Omental fat pad (tissue), 4 donors: ENCODE results near the gene BLNK. TPM values are rescaled to one million over a fixed set of nuclear protein-coding genes. Genes with fewer than 3 reads are reported as not detected.

Experiments used
- ATAC-seq: fragments of 150-250 bp; one replicate; pipeline ENCODE4 v1.9.1; 2016; ENCODE audit warnings: mild to moderate bottlenecking, moderate library complexity; ENCODE audit not compliant: low FRiP score
- DNase-seq: peaks from one replicate; pipeline ENCODE4 v3.0.0-alpha.2; 2019; ENCODE audit warnings: low spot score
- total RNA-seq, 4 donors: library from RNA; depleted of rRNA; stranded (reverse); fragments of >200 nt; gene quantifications; one replicate each; pipeline ENCODE4 v1.1.0, GENCODE V29; 2016
- TF ChIP-seq, protein P1 (sequence below), 3 donors: fragments of 450-650 bp; IDR thresholded peaks; one replicate each; pipeline ENCODE4 v1.5.1; 2016 to 2017; ENCODE audit warnings: antibody characterized with exemption in 3 of 3, mild to moderate bottlenecking in 3 of 3, moderate library complexity in 2 of 3

BLNK gene
- total RNA-seq, 4 donors from 2014 or later, result 0.48 to 5.3 (median 3.2) TPM

DNA sequence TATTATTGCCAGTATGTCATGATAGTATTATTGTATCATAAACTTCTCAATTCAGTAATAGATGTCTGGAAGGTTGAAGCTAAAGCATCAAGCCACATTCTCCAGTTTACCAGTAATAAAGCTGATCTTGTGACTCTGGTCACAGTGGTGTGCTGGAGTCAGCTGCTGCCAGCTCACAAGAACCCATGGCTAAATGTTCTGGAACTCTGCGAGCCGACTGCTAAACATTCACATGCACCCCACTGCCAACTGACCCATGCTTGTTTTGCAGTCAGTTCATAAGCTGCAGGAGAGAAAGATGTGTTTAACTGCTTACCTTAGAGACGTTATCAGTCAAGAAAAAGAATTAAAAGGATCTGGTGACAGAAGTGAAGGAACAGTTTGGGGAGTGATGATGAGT is 27.0 kb upstream of the BLNK start:
- TF ChIP-seq, protein P1, sequence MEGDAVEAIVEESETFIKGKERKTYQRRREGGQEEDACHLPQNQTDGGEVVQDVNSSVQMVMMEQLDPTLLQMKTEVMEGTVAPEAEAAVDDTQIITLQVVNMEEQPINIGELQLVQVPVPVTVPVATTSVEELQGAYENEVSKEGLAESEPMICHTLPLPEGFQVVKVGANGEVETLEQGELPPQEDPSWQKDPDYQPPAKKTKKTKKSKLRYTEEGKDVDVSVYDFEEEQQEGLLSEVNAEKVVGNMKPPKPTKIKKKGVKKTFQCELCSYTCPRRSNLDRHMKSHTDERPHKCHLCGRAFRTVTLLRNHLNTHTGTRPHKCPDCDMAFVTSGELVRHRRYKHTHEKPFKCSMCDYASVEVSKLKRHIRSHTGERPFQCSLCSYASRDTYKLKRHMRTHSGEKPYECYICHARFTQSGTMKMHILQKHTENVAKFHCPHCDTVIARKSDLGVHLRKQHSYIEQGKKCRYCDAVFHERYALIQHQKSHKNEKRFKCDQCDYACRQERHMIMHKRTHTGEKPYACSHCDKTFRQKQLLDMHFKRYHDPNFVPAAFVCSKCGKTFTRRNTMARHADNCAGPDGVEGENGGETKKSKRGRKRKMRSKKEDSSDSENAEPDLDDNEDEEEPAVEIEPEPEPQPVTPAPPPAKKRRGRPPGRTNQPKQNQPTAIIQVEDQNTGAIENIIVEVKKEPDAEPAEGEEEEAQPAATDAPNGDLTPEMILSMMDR (IDR thresholded peaks at IDR 0.05), result no peak
- DNase-seq (no peak), ATAC-seq (no peak)

- DNase-seq (no peak), ATAC-seq (no peak)
- TF ChIP-seq, protein P1 (IDR thresholded peaks at IDR 0.05), result no peak
Observed at GRCh38 chr10:96297486-96297885, 26.1 kb upstream of the BLNK start.

GRCh38 chr10:96295475-96295874 is 24.1 kb upstream of the BLNK start:
- ATAC-seq, result no peak
- no peak for DNase-seq
- TF ChIP-seq, protein P1 (IDR thresholded peaks at IDR 0.05), result no peak

DNA sequence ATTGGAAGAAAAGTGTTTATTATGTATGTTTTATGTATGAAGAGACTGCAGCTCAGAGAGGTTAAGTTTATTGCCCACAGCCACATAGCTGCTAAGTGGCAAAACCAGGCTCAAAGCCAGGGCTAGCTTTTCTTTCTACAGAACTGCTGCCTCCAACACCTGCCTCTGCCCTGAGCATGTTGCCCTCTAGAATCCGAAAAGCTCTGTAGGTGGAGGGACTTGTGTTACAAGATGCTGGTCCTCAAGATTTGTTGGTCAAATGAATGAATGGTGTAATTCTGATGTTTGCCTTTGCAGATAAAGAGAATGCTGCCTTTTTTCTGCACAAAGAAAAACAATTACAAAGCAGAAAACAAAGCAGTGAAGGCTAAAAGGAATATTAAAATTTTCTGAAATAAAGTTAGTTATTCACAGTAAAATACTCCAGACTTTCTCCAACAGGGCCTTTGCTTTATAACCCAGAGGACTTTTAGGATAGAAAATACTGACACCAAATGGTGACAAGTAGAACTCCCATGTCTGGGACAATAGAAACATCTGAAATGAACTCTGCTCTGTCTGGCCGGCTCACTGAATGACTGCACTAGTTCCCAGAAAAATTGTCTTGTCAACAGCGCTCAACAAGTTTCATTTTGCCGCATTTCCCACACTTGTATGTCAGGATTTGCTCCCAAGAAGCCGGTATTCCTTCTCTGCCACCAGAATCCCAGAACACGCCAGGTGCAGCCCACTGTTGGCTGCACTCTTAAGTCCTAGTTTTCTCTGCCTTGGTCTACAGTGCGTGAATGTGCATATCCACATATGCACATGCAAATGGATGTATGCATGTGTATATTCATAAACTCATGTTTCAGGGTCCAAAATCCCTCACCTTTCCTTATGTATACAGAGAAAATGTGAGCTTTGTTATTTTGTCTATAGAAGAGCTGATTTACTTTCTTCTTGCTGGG is 21.9 kb upstream of the BLNK start:
- TF ChIP-seq, protein P1 (IDR thresholded peaks at IDR 0.05), result no peak
- ATAC-seq (no peak), DNase-seq (no peak)

DNA sequence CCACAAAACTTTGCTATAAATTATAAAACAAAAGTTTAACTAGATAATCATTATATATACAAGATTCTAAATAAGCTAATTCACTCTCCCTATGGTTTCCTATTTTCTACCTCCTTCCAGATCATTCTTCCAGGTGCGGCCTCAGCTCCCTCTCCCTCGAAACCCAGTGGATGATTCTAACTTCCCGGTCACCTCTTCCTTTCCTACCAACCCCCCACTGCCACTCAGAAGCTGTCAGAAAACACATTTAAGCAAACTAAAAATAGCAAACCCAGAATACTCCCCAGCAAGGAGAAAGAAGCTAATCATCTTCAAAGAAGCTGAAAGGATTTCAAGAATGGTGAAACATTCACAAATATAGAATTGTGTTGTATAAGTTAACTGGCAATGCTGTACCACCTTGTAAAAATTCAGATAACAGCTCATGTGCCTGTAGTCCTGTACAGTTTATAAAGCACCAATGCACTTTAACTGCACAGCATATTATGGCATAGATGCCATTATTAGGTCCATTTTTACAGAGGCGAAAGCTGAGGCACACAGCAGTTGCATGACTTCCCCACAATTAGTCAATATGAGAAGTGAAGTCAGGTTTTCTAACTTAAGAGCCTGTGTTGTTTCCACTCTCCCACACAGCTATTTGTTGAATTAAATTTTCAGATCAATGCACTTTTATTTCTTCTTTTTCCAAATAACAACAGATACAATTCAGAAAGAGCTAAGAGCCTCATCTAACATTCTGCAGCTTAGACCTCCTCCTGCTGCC is 19.2 kb upstream of the BLNK start:
- TF ChIP-seq, protein P1 (IDR thresholded peaks at IDR 0.05), result no peak
- ATAC-seq, result no peak

GRCh38 chr10:96289218-96289910 is 18.0 kb upstream of the BLNK start:
- ATAC-seq (no peak), DNase-seq (no peak)
- TF ChIP-seq, protein P1 (IDR thresholded peaks at IDR 0.05), result no peak

More for the DNA sequence above, 19.2 kb upstream of the BLNK start:
- no peak for DNase-seq
